ENCODE results near the gene ITPKC. TPM values are rescaled to one million over a fixed set of nuclear protein-coding genes. Genes with fewer than 3 reads are reported as not detected.

Gene ITPKC
- total and polyA plus RNA-seq, 2 of the 13 experiments (the other 11 are each of a cell fraction or from before 2014, with no cell fraction given) = 6.9 to 11.2 TPM

- TF ChIP-seq KMT2A (CRISPR knock-in tag; IDR thresholded peaks at IDR 0.05) (no peak; the same call in 1 of the 2 replicates), ZNF639 (CRISPR knock-in tag; conservative IDR thresholded peaks at IDR 0.05) (peak; percentile 47; the same call in 1 of the 2 replicates), RFX1 (IDR thresholded peaks at IDR 0.05) (no peak), GFI1 (CRISPR knock-in tag; IDR thresholded peaks at IDR 0.05; ENCODE audit: borderline replicate concordance) (no peak), CBFB (CRISPR knock-in tag; IDR thresholded peaks at IDR 0.05) (no peak), ZNF570 (CRISPR knock-in tag; IDR thresholded peaks at IDR 0.05; ENCODE audit: borderline replicate concordance) (no peak), ZNF609 (CRISPR knock-in tag; IDR thresholded peaks at IDR 0.05; ENCODE audit: borderline replicate concordance) (no peak), ZNF205 (CRISPR knock-in tag; IDR thresholded peaks at IDR 0.05) (no peak), ZNF318 (CRISPR knock-in tag; IDR thresholded peaks at IDR 0.05) (no peak), ZNF160 (CRISPR knock-in tag; IDR thresholded peaks at IDR 0.05) (no peak), CENPBD1 (CRISPR knock-in tag; IDR thresholded peaks at IDR 0.05; ENCODE audit: borderline replicate concordance, low read depth) (0 out of 2 replicates have a peak, but pooled peaks have one; percentile 79), SP5 (CRISPR knock-in tag; IDR thresholded peaks at IDR 0.05; ENCODE audit: borderline replicate concordance, low read depth) (peak; percentile 95)
Observed at GRCh38 chr19:40750058-40750873, 33.4 kb downstream of the ITPKC start, which contains the start of gene ACTMAP (continued).

Data from HepG2 (cell line).